GM18519 (cell line): ENCODE measurements around the gene NOC4L.
"Not testable (repeated sequence)": the region's sequence is repeated elsewhere in the genome, so short reads cannot be mapped to it uniquely, and the experiment has no call there.

Experiments used
- ATAC-seq: cut with Tn5 transposase; IDR thresholded peaks from one replicate; pipeline ENCODE4 v1.9.1; 2021; ENCODE audit warnings: mild to moderate bottlenecking, moderate library complexity; ENCODE audit not compliant: unreplicated experiment, low FRiP score

The NOC4L gene

GRCh38 chr12:132144115-132144809 lies at the start of gene NOC4L, which contains the start of gene DDX51:
Gene NOC4L (plus strand): TSS chr12:132144457. CDS start chr12:132144489, 32 bp downstream.
Gene DDX51 (minus strand): TSS chr12:132144319. CDS start chr12:132144296, 23 bp downstream.
- peak; percentile 53 for ATAC-seq

- no peak for ATAC-seq
Observed at GRCh38 chr12:132095520-132096409, 48.5 kb upstream of the NOC4L start.

- no peak for ATAC-seq
Observed at GRCh38 chr12:132099739-132100138, 44.5 kb upstream of the NOC4L start.

GRCh38 chr12:132100306-132101065 lies 43.8 kb upstream of the NOC4L start:
- ATAC-seq, result no peak

GRCh38 chr12:132102297-132102696 lies 42.0 kb upstream of the NOC4L start:
- no peak for ATAC-seq

GRCh38 chr12:132103072-132103471 lies 41.2 kb upstream of the NOC4L start:
- not testable (repeated sequence) for ATAC-seq

- ATAC-seq, result no peak
Observed at GRCh38 chr12:132103542-132104308, 40.5 kb upstream of the NOC4L start.

- ATAC-seq, result no peak
Observed at GRCh38 chr12:132105467-132105866, 38.8 kb upstream of the NOC4L start.

- no peak for ATAC-seq
Observed at GRCh38 chr12:132106921-132107320, 37.3 kb upstream of the NOC4L start.

GRCh38 chr12:132108211-132108832 lies 35.9 kb upstream of the NOC4L start:
- no peak for ATAC-seq

GRCh38 chr12:132109741-132110140 lies 34.5 kb upstream of the NOC4L start:
- no peak for ATAC-seq

- ATAC-seq, result no peak
Observed at GRCh38 chr12:132110677-132111076, 33.6 kb upstream of the NOC4L start.

- ATAC-seq, result no peak
Observed at GRCh38 chr12:132111654-132112304, 32.5 kb upstream of the NOC4L start.

GRCh38 chr12:132114667-132115066 lies 29.6 kb upstream of the NOC4L start:
- ATAC-seq, result no peak

- ATAC-seq, result no peak
Observed at GRCh38 chr12:132115500-132115899, 28.8 kb upstream of the NOC4L start.

GRCh38 chr12:132116709-132117557 lies 27.3 kb upstream of the NOC4L start:
- ATAC-seq, result no peak

- no peak for ATAC-seq
Observed at GRCh38 chr12:132117558-132117875, 26.7 kb upstream of the NOC4L start.

- ATAC-seq, result no peak
Observed at GRCh38 chr12:132118876-132119275, 25.4 kb upstream of the NOC4L start.
